GM12873 (cell line): ENCODE data around the gene RNF212.

ENCODE experiments used
- TF ChIP-seq, protein P1 (sequence below): IDR thresholded peaks from 2 replicates; pipeline ENCODE4 v1.5.1; 2012; ENCODE audit warnings: low read depth, mild to moderate bottlenecking, moderate library complexity, low read length, control low read depth; ENCODE audit not compliant: insufficient read depth; ENCODE audit errors: missing control alignments

The RNF212 gene

DNA sequence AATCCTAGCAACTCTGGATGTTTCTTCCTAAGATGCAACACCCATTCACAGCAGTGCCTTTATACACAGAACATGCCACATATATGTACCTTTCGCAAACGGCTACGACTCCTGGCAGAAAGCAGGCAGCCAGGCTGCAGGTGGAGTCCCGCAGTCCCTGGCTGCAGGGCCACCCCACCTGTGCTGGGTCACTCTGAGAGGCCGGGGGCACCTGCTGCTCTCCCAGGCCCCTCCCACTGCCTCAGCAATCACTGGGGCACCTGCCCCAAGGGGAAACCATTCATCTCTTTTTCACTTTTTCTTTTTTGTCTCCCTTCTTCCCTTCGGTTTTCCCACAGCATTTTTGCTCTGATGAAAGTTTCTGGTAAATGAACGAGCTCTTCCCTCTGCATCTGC, 28.0 kb downstream of the RNF212 start:
- TF ChIP-seq, protein P1, sequence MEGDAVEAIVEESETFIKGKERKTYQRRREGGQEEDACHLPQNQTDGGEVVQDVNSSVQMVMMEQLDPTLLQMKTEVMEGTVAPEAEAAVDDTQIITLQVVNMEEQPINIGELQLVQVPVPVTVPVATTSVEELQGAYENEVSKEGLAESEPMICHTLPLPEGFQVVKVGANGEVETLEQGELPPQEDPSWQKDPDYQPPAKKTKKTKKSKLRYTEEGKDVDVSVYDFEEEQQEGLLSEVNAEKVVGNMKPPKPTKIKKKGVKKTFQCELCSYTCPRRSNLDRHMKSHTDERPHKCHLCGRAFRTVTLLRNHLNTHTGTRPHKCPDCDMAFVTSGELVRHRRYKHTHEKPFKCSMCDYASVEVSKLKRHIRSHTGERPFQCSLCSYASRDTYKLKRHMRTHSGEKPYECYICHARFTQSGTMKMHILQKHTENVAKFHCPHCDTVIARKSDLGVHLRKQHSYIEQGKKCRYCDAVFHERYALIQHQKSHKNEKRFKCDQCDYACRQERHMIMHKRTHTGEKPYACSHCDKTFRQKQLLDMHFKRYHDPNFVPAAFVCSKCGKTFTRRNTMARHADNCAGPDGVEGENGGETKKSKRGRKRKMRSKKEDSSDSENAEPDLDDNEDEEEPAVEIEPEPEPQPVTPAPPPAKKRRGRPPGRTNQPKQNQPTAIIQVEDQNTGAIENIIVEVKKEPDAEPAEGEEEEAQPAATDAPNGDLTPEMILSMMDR, result no peak

DNA sequence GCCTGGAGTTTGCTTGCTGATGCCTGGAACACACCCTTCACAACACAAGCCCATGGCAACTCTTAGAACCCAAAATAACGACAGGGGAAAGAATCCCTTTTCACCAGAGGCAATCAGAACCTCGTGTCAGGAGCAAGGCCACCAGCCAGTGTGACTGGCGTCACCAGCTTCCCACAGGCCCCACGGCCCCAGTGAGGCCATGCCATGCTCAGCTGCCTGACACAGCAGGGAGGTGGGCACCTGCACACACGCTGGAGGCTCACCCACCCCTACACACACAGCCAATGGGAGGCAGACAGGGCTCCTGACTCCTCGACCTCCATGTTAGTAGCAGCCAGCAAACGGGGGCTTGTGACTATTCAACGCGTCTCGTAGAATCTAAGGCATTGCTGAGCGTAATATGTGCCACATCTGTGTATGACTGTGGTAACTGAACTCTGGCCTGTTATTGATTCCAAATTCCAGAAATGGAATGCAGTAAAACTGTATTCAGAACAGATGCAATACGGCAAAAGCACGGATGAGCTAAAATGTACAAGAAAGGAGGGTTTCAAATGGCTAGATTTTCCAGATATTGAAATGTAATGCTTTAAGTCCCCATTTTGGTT, 28.5 kb downstream of the RNF212 start:
- TF ChIP-seq, protein P1, result no peak

DNA sequence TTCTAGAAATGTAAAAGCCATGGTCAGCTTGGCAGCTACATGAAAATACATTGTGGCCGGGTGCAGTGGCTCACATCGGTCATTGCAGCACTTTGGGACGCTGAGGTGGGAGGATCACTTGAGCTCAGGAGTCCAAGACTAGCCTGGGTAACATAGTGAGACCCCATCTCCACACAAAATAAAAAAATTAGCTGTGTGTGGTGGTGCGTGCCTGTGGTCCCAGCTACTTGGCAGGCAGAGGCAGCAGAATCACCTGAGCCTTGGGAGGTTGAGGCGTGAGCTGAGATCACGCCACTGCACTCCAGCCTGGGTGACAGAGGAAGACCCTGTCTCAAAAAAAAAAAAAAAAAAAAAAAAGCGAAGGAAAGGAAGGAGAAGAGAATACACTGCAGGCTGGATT, 29.0 kb downstream of the RNF212 start:
- TF ChIP-seq, protein P1, result no peak

DNA sequence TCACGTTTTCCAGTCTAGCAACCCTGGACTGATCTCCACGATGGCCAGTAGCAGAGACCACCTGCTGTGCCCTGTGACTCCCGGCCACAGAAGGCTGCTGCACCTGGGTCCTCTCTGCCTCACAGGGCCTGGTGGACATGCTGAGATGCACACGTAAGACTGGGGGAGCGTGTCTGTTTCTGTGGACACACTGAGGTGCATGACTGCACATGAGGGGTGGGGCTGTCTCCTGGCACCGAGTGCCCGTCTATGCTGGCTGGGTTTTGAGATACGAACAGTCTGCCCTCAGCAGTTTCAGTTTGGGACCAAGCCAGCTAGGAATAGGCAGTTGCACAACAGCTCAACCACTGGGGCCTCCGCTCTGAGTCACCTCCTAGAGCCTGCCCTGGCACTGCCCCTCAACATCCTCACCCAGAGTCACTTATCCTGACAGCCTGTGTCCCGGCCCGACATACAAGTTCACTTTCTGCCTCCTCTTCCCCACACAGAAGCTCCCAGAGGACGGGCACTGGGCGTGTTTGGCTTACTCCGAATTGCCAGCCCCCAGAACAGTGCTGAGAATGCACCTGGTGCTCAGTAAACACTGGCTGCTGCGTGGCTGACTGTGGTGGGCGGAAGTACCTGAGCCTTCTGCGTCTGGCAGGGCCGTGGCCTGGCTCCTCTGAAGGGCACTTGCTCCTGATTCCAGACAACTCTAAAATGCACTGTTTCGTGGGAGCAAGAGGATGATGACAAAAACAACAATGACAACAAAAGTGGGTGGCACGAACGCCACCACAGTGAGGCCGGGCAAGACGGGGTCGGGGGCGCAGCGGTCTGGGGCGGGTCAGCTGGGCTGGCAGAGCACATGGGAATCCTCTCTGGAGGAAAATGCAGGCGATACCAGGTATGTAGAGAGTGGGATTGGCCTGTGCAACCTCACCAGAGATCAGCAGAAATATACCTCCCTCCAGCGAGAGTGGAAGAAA, 30.9 kb downstream of the RNF212 start:
- TF ChIP-seq, protein P1, result no peak

DNA sequence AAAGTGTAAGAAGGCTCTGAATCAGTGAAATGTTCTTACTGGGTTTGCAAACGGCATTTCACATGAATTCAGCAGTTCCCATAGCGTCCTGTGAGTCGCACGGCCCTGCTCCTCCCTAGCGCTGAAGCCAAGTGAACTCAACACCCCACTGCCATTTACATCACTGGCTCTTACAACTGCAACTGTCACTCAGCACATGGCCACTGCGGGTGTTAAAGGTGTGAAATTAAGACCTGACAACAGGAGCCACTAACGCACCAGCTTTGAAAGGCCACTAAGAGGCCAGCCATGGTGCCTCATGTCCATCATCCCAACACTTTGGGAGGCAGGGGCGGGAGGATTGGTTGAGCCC, 31.7 kb downstream of the RNF212 start:
- TF ChIP-seq, protein P1, result no peak

DNA sequence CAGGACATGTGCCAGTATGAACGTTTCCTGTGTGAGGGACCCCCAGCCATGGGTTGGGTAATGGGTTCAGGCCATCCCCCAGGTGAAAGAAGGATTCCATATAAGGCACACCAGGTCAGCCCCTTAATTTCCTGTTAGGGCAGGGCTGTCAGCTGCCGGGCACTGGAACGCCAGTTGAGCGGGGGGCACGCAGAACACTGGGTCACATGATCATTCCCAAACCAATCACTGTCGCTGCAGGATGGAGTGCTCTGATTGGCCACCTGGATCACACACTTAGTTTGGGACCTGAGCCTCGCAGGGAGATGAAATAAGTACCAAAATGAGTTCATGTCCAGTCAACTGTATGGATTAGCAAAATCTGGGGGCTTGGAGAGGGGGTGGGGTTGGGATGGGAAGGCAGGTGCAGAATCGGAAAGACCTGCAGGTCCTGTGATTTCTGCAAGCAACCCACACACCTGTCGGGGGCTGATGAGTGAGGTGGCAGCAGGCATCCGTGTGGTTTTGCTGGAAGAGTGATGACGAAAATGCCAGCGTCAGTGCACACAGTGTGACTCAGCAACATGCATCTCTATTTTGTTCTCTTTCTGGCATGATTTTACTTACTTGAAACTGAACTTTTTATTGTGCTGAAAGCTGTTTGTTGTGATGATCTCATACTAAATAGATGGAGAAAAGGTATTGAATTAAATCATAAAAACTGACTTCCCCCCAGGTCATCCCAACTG, 32.2 kb downstream of the RNF212 start:
- TF ChIP-seq, protein P1, result no peak

DNA sequence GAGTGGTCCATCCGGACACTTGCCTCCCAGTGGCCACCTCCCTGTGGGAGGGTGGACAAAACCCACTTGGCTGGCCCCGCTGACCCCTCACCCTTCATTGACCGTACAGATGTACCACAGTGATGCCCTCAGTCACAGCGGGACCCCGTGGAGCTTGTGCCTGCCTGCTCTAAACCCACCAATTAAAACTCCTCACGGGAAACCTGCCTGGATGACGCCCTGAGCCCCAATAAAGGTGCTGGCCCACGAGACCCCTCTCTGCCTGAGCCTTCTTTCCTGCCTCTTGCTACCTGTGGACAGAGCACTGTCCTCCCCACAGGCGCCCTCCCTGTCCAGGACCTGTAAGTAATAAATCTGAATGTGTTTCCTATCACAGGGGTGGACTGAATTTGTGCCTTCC, 32.9 kb downstream of the RNF212 start:
- TF ChIP-seq, protein P1, result no peak
